Measurements from ENCODE around the gene TBL1X. TPM values are rescaled to one million over a fixed set of nuclear protein-coding genes. Genes with fewer than 3 reads are reported as not detected.

Gene TBL1X
- total and polyA plus RNA-seq, 2 donors (not counting 1 experiment from before 2014, with no cell fraction given), result 8.8 to 65.1 TPM

DNA sequence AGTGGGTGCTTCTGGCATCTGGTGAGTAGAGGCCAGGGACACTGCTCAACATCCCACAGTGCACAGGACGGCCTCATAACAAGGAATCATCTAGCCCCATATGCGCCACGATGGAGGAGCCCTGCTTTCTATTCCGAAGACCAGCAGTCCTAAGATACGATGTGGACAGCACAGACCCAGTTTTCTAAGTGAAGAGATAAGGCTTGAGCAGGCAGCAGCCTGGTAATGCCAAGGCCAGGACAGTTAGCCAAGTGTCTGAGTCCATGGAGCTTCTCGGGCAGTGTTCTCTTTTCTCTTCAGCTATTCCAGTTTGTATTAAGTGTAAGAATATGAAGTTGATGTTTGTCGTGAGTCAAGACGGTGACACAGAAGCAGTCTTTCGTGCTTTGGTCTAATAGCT lies 112.7 kb downstream of the TBL1X start:
- Histone ChIP-seq H3K9ac (ENCODE audit: low read length) (no peak overlapping the region), H3K36me3 (replicated peaks in 1 of 2; ENCODE audit: control extremely low read depth in 1 of 2, control insufficient read depth in 1 of 2, extremely low read depth in 1 of 2, insufficient read depth in 2 of 2, low read length in 1 of 2) (no peaks in the 10 kb centered on the region), H3K4me1 (ENCODE audit: control insufficient read depth in 2 of 2, insufficient read depth in 2 of 2, low read length in 2 of 2) (peaks cover 11 to 12% of the 10 kb centered on the region in 2 donors), H3K4me3 (ENCODE audit: control extremely low read depth in 1 of 5, extremely low read depth in 1 of 5, insufficient read depth in 1 of 5, low read depth in 2 of 5, low read length in 4 of 5) (no peak overlapping the region), H3K27ac (ENCODE audit: low read length in 2 of 2) (no peak overlapping the region), H4K20me1 (ENCODE audit: control insufficient read depth, insufficient read depth, low read length, poor library complexity, severe bottlenecking) (peaks cover 21% of the 10 kb centered on the region), H2AFZ (ENCODE audit: insufficient read depth, low read depth, low read length, poor library complexity, severe bottlenecking) (no peak overlapping the region), H3K9me3 (ENCODE audit: control extremely low read depth in 1 of 3, control insufficient read depth in 2 of 3, insufficient read depth in 1 of 3, low read length in 2 of 3) (no peaks in the 10 kb centered on the region), H3K79me2 (ENCODE audit: control insufficient read depth, insufficient read depth, low read length) (peaks cover 17% of the 10 kb centered on the region), H3K4me2 (replicated peaks; ENCODE audit: low read depth, low read length, poor library complexity, severe bottlenecking) (no peak overlapping the region), H3K27me3 (replicated peaks in 1 of 4; ENCODE audit: control extremely low read depth in 1 of 4, control insufficient read depth in 3 of 4, insufficient read depth in 4 of 4, low read length in 3 of 4) (no peaks in the 10 kb centered on the region)
- WGBS (ENCODE audit: insufficient coverage), result 100% methylated on average over 4 of the region's 9 CpGs
- Mint-ChIP-seq H3K27me3 (no peaks in the 10 kb centered on the region), H3K4me3 (no peak overlapping the region), H3K9me3 (ENCODE audit: insufficient read depth) (no peaks in the 10 kb centered on the region), H3K4me1 (peaks cover 40% of the 10 kb centered on the region), H3K27ac (no peak overlapping the region)
- ChIA-PET POLR2A (no interaction called here), CTCF (no interaction called here)
- intact Hi-C loops (cut with micrococcal nuclease), result no loop called here
- DNase-seq (no peak), ATAC-seq (ENCODE audit: low read depth) (no peak)
- TF ChIP-seq EZH2 (IDR thresholded peaks at IDR 0.05; ENCODE audit: borderline replicate concordance, insufficient read depth, low read depth, low read length, poor library complexity, severe bottlenecking), result no peak
- TF ChIP-seq, protein P1, sequence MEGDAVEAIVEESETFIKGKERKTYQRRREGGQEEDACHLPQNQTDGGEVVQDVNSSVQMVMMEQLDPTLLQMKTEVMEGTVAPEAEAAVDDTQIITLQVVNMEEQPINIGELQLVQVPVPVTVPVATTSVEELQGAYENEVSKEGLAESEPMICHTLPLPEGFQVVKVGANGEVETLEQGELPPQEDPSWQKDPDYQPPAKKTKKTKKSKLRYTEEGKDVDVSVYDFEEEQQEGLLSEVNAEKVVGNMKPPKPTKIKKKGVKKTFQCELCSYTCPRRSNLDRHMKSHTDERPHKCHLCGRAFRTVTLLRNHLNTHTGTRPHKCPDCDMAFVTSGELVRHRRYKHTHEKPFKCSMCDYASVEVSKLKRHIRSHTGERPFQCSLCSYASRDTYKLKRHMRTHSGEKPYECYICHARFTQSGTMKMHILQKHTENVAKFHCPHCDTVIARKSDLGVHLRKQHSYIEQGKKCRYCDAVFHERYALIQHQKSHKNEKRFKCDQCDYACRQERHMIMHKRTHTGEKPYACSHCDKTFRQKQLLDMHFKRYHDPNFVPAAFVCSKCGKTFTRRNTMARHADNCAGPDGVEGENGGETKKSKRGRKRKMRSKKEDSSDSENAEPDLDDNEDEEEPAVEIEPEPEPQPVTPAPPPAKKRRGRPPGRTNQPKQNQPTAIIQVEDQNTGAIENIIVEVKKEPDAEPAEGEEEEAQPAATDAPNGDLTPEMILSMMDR (IDR thresholded peaks at IDR 0.05), result no peak

GRCh38 chrX:9578083-9578779 lies 113.4 kb downstream of the TBL1X start:
- Mint-ChIP-seq H3K4me1 (peaks cover 40% of the 10 kb centered on the region), H3K4me3 (no peak overlapping the region), H3K9me3 (ENCODE audit: insufficient read depth) (no peaks in the 10 kb centered on the region), H3K27ac (no peak overlapping the region), H3K27me3 (no peaks in the 10 kb centered on the region)
- Histone ChIP-seq H3K36me3 (replicated peaks in 1 of 2; ENCODE audit: control extremely low read depth in 1 of 2, control insufficient read depth in 1 of 2, extremely low read depth in 1 of 2, insufficient read depth in 2 of 2, low read length in 1 of 2) (no peaks in the 10 kb centered on the region), H3K9me3 (ENCODE audit: control extremely low read depth in 1 of 3, control insufficient read depth in 2 of 3, insufficient read depth in 1 of 3, low read length in 2 of 3) (no peaks in the 10 kb centered on the region), H3K4me1 (ENCODE audit: control insufficient read depth in 2 of 2, insufficient read depth in 2 of 2, low read length in 2 of 2) (peaks cover 7 to 9% of the 10 kb centered on the region in 2 donors), H2AFZ (ENCODE audit: insufficient read depth, low read depth, low read length, poor library complexity, severe bottlenecking) (no peak overlapping the region), H3K27me3 (replicated peaks in 1 of 4; ENCODE audit: control extremely low read depth in 1 of 4, control insufficient read depth in 3 of 4, insufficient read depth in 4 of 4, low read length in 3 of 4) (no peaks in the 10 kb centered on the region), H3K27ac (ENCODE audit: low read length in 2 of 2) (no peak overlapping the region), H3K9ac (ENCODE audit: low read length) (no peak overlapping the region), H4K20me1 (ENCODE audit: control insufficient read depth, insufficient read depth, low read length, poor library complexity, severe bottlenecking) (peaks cover 23% of the 10 kb centered on the region), H3K79me2 (ENCODE audit: control insufficient read depth, insufficient read depth, low read length) (peaks cover 17% of the 10 kb centered on the region), H3K4me3 (ENCODE audit: control extremely low read depth in 1 of 5, extremely low read depth in 1 of 5, insufficient read depth in 1 of 5, low read depth in 2 of 5, low read length in 4 of 5) (no peak overlapping the region), H3K4me2 (replicated peaks; ENCODE audit: low read depth, low read length, poor library complexity, severe bottlenecking) (no peak overlapping the region)
- ATAC-seq (ENCODE audit: low read depth), result no peak
- intact Hi-C loops (cut with micrococcal nuclease), result no loop called here
- POLR2A ChIA-PET, result no interaction called here
- DNase-seq, result no peak
- TF ChIP-seq EZH2 (IDR thresholded peaks at IDR 0.05; ENCODE audit: borderline replicate concordance, insufficient read depth, low read depth, low read length, poor library complexity, severe bottlenecking), result no peak
- TF ChIP-seq, protein P1 (IDR thresholded peaks at IDR 0.05), result no peak
- WGBS (ENCODE audit: insufficient coverage), result 100% methylated on average over 4 of the region's 20 CpGs
- CTCF ChIA-PET, result interaction anchor here (1.2 kb wide), 1 partner anchor 25 kb away, joined by 3 read pairs; no protein-coding TSS in a partner anchor

All from B cell (primary cell).